HG03108 (cell line): ENCODE results near the gene LAMA3.

ENCODE experiments used
- ATAC-seq: cut with Tn5 transposase; IDR thresholded peaks from one replicate; pipeline ENCODE4 v1.9.1; 2021; ENCODE audit warnings: moderate library complexity; ENCODE audit not compliant: unreplicated experiment

LAMA3 gene

GRCh38 chr18:23668731-23669130 is 20.5 kb upstream of the LAMA3 start:
- no peak for ATAC-seq

- no peak for ATAC-seq
Observed at GRCh38 chr18:23669202-23669766, 20.0 kb upstream of the LAMA3 start.

GRCh38 chr18:23669804-23670405 is 19.3 kb upstream of the LAMA3 start:
- no peak for ATAC-seq

- no peak for ATAC-seq
Observed at GRCh38 chr18:23671564-23671963, 17.7 kb upstream of the LAMA3 start.

- ATAC-seq: no peak
Observed at GRCh38 chr18:23673725-23674124, 15.5 kb upstream of the LAMA3 start.

- ATAC-seq: no peak
Observed at GRCh38 chr18:23675236-23675635, 14.0 kb upstream of the LAMA3 start.

GRCh38 chr18:23675896-23676295 is 13.4 kb upstream of the LAMA3 start:
- no peak for ATAC-seq

GRCh38 chr18:23682045-23682444 is 7.2 kb upstream of the LAMA3 start:
- ATAC-seq: peak; percentile 31

- ATAC-seq: peak; percentile 53
Observed at GRCh38 chr18:23682472-23682871, 6.8 kb upstream of the LAMA3 start.

- ATAC-seq: no peak
Observed at GRCh38 chr18:23683155-23683554, 6.1 kb upstream of the LAMA3 start.

- ATAC-seq: no peak
Observed at GRCh38 chr18:23683671-23684070, 5.6 kb upstream of the LAMA3 start.

- ATAC-seq: no peak
Observed at GRCh38 chr18:23684515-23685197, 4.6 kb upstream of the LAMA3 start.

- no peak for ATAC-seq
Observed at GRCh38 chr18:23688528-23688927, 725 bp upstream of the LAMA3 start.

GRCh38 chr18:23689616-23690504 is 607 bp downstream of the LAMA3 start:
- no peak for ATAC-seq

- no peak for ATAC-seq
Observed at GRCh38 chr18:23690505-23691068, 1.3 kb downstream of the LAMA3 start.

GRCh38 chr18:23693846-23694245 is 4.6 kb downstream of the LAMA3 start:
- no peak for ATAC-seq

GRCh38 chr18:23694637-23695430 is 5.6 kb downstream of the LAMA3 start:
- ATAC-seq: no peak

- no peak for ATAC-seq
Observed at GRCh38 chr18:23701017-23701416, 11.8 kb downstream of the LAMA3 start.

GRCh38 chr18:23701544-23702064 is 12.4 kb downstream of the LAMA3 start:
- ATAC-seq: no peak

- ATAC-seq: no peak
Observed at GRCh38 chr18:23702606-23703005, 13.4 kb downstream of the LAMA3 start.
